ENCODE measurements around the gene HS6ST3.

HS6ST3 gene

DNA sequence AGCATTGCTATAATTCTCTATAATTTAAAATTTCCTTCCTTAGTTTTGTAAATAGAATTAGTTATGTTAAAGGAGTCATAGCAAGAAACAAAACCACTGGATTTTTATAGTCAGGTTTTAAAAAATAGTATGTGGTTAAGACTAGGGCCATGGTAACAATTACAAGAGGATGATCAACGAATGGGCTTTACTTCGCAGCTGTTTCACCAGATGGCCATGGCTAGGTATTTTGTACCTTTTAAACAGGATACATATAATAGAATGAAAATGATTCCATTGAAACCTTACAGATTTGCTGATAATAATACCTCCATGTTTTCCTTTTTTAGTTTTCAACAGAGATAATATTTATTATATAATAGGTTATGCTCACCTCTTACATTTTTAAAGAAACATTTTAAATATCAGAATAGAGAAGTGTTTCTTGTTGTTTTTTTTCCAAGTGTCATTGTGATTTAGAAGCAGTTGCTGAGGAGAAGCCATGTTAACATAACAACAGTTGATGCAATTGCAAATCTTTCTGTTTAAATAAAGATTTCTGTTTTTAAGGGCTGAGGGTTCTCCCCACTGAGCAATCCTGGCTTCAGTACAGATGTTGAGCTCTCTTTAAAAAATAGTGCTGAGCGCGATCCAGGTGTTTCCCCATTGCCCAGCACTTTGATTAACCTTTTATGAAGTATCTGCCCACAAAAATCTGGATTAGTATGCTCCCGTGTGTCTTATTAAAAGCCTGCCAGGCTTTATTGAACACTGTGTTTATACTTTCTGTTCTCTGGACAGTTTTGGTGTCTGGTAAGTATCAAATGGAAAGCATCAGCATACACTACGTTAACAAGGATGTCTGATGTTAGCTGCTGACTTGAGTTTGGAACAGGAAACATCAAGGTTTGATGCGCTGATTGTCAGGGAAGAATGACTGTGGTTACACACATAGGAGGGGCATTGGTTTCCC, 205.3 kb downstream of the HS6ST3 start:
- in situ Hi-C loops (cut with MboI; ENCODE audit: low sequenced_read_pairs) = no loop called here

DNA sequence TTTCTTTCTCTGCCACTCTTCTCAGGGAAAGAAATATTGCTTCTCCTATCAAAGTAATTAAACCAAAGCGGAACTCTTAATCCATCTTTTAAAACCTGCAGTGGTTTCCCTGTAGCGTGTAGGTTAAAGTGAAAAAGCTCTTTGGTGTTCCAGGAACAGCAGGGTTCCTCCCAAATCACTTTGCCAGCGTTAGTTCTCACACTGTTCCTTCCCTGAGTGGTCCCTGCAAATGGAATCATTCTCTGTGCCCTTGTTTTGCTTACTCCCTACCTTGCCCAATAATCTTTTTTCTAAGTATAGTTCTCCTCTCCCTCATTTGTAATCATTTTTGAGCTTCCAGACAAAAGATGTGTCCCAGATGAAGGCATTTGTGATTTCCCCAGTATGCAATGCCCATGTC, 207.5 kb downstream of the HS6ST3 start:
- in situ Hi-C loops (cut with MboI; ENCODE audit: low sequenced_read_pairs) = no loop called here

DNA sequence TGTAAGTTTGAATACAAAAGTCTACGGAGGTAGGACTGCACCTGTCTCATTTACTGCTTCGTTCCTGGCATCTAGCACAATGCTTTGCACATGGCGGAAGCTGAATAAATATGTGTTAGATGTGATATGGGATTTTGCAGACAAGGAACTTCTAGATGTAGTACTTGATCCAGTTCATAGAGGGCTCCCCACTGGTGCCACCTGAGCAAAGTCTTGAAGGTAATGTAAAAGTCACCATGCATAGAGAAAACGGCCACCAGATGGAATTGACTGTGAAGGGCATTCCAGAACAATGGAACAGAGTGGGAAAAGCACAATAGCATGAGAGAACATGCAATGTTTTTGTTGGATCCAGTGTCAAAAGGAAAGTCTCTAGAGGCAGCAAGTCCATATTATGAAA, 209.3 kb downstream of the HS6ST3 start:
- in situ Hi-C loops (cut with MboI; ENCODE audit: low sequenced_read_pairs) = no loop called here

DNA sequence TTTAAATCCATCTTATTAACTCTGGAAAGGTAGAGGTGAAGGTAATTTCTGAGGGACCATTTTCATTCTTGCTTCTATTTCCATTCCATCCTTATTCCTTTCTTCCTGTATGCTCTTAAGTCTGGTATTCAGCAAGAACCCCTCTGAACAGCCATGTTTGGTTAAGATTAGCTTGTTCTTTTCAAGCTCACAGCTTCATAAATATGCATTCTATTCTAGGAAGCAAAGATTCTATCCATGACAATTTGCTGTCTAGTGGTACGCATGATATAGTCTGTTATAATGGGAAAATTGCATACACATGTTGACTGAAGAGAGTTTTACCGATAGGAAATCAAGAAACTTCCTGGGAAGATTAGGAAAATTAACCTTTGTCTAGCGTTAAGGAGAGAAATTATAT, 218.7 kb downstream of the HS6ST3 start:
- in situ Hi-C loops (cut with MboI; ENCODE audit: low sequenced_read_pairs) = no loop called here

DNA sequence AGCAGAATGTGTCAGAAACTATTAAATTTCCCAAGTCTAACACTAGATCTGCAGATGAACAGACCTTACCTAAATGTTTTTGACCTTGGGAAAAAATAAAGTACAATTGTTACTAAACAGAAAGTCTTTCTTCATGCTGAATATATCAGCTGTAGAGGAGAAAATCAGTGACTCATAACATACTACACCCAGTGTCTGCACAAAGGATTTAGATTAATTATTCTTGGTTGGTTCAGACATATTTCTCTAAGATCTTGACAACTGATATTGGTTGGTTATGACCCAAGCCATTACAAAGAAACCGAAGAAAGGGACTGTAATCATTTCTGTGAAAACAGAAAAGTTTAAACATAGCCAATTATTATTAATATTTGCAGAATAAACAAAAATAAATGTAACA, 225.1 kb downstream of the HS6ST3 start:
- in situ Hi-C loops (cut with MboI; ENCODE audit: low sequenced_read_pairs) = no loop called here

DNA sequence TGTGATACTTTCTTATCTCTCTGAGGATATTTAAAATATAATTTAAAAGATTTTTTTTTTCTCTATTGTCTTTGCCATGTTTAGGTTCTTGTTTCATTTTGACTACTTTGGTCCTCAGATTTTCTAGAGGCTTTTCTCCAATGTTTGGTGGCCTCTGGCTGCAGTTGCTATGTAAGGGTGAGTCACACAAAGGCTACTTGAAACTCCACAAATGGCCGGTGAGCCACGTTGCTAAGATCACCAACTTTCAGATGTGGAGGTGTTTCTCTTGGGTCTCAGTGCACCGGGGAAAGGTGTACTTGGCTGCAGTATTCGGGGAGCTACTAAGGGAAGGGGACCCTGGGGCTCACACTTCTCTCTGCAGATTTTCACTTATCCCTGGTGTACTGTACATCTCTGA, 248.1 kb downstream of the HS6ST3 start:
- in situ Hi-C loops (cut with MboI; ENCODE audit: low sequenced_read_pairs) = no loop called here

DNA sequence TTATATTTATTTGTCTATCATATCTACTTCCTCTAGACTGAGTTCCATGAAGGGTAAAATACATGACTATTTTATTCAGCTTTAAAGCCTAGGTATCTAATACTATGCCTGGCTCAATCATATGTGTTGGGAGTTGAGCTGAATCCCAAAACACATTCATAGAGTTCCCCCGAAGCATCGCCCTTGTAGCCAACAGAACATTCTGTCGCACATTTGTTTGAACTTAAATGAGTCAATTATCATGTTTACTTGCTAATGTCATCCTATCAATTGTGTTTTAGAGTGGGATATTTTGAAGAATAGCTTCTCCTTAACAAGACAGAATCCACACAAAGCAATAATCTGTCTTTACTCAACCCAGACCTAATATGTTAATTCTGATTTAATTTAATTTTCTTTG, 252.4 kb downstream of the HS6ST3 start:
- in situ Hi-C loops (cut with MboI; ENCODE audit: low sequenced_read_pairs) = no loop called here

DNA sequence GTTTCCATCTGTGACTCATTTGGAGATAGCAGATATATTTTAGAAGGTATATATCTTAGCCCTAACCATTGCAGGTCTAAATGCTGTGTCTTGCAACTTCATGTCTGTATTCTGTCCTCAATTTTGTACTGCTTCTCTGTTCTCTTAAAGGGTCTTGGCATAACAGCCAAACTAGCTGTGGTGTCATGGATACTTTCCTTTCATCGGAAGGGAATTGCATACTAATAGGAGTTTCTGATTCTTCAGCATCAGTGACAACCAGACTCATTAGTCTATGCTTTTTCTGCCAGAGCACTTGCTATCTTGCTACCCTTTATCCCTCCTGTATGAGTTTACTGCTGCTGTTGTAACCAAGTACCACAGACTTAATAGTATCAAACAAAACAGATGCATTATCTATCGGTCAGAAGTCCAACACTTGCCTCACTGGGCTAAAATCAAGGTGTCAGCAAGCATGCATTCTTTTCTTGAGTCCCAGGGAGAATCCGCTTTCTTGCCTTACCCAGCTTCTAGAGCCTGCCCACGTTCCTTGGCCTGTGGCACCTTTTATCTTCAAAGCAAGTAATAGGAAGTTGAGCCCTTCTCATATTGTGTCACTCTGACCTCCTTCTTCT, 253.1 kb downstream of the HS6ST3 start:
- in situ Hi-C loops (cut with MboI; ENCODE audit: low sequenced_read_pairs) = no loop called here

DNA sequence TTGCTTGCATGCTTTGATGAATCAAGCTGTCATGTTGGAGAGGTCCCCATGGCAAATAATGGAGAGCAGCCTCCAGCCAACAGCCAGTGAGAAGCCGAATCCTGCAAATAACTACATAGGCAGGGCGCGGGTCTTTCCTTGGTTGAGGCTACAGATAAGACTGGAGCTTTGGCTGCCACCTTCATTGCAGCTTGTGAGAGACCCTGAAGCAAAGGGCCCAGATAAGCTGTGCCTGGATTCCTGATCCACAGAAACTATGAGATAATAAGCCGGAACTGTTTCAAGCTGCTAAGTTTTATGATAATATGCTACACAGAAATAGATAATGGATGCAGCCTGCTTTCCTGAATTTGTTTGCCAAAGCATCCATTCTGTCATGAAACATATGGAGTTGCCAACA, 257.0 kb downstream of the HS6ST3 start:
- in situ Hi-C loops (cut with MboI; ENCODE audit: low sequenced_read_pairs) = no loop called here

DNA sequence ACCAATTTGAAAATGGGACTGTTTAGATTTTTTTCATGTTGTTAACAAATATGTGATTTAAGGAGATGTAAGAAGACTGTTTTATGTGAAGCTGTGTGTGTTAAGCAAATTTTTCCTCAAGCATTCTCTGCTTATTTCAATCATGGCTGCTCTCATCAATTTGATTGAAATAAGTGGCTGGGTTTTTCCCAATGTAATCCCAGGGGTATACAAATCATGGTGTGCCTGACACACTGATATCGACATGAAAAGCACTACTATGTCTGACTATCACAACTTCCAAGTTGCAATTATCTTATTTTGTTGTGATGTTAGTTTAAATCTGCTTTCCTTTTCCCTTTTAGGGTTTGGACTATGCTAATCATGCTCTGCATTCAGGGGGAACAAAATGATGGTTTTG, 283.7 kb downstream of the HS6ST3 start:
- in situ Hi-C loops (cut with MboI; ENCODE audit: low sequenced_read_pairs) = no loop called here

DNA sequence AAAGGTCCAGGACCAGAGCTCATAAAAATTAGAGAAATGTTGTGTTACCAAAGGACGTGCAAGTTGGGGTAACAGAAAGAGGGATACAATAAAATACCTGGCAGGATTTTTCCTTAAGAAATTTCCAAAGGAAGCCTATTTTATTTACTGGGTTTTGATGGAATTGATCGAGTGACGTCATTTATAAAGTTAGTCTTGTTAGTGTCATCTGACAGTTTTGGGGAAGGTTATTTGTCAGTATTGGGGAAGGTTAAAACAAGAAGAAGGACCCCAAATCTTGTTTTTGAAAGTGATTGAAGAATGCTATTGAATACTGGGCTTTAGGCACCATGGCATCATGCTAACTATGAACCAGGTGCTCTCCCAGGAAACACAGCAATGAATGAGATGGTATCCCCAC, 287.9 kb downstream of the HS6ST3 start:
- in situ Hi-C loops (cut with MboI; ENCODE audit: low sequenced_read_pairs) = no loop called here

DNA sequence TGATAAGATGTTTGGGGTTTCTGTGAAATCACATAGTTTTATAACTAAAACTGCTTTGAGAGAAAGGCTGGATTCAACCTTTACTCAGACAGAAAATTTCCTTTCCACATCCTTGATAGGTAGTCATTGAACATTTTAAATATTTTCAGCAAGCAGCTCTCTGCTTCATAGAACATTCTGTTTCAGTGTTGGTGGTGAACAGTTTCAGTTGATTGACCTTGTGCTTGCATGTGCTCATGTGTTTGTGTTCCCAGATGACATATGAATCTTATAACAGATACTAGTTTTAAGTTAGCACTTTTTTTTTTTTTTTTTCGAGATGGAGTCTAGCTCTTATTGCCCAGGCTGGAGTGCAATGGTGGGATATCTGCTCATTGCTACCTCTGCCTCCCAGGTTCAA, 290.1 kb downstream of the HS6ST3 start:
- in situ Hi-C loops (cut with MboI; ENCODE audit: low sequenced_read_pairs) = no loop called here

DNA sequence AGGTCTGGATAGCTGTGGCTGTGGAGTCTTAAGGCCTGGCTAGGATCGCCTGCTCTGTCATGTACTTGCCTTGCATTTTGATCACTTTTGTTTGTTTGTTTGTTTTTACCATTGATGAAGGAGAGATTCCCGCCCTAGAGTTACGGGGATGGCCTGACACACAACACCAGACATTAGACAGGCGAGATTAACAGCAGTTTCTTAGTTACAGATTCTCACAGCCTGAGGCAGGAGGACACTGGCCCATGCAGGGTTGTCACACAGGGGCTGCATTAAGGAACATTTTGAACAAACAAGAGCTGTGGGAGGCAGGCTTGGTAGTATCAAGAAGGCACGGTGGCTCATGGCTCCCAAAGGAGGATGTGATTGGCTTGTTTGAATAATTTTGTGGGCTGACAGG, 291.8 kb downstream of the HS6ST3 start:
- in situ Hi-C loops (cut with MboI; ENCODE audit: low sequenced_read_pairs) = no loop called here

DNA sequence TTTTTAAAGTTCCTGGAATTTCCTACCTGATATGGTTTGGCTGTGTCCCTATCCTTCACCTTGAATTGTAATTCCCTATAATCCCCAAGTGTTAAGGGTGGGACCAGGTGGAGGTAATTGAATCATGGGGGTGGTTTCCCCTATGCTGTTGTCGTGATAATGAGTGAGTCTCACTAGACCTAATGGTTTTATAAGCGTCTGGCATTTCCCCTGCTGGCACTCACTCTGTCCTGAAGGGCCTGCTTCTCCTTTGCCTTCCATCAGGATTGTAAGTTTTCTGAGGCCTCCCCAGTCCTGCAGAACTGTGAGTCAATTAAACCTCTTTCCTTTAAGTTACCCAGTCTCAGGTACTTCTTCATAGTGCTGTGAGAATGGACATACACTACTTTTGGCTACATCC, 298.7 kb downstream of the HS6ST3 start:
- in situ Hi-C loops (cut with MboI; ENCODE audit: low sequenced_read_pairs) = no loop called here

DNA sequence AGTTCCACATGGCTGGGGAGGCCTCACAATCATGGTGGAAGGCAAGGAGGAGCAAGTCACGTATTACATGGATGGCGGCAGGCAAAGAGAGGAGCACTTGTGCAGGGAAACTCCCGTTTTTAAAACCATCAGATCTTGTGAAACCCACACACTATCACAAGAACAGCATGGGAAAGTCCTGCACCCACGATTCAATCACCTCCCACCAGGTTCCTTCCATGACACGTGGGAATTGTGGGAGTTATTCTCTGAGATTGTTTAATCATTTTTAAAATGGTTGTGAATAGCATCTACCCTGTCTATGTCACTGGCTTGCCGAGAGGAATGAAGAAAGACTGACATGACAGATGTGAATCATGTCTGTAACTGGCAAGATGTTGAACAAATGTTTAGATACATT, 301.7 kb downstream of the HS6ST3 start:
- in situ Hi-C loops (cut with MboI; ENCODE audit: low sequenced_read_pairs) = no loop called here

DNA sequence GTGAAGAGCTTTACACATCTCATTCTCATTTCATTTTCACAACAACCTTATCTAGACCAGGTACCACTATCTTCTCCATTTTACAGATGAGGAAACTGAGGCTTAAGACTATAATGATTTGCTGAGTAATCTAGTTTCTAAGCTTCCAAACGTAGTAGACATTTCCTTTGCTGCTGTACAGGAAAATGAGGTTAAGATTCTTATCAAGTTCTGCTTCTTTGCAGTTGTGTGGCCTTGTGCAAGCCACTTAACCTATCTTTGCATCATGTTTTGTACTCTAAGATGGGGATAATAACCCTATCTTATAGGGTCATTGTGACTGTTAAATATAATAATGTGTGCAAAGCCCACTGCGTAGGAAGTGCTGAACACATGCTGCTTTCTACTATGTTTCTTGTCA, 307.9 kb downstream of the HS6ST3 start:
- in situ Hi-C loops (cut with MboI; ENCODE audit: low sequenced_read_pairs) = no loop called here

DNA sequence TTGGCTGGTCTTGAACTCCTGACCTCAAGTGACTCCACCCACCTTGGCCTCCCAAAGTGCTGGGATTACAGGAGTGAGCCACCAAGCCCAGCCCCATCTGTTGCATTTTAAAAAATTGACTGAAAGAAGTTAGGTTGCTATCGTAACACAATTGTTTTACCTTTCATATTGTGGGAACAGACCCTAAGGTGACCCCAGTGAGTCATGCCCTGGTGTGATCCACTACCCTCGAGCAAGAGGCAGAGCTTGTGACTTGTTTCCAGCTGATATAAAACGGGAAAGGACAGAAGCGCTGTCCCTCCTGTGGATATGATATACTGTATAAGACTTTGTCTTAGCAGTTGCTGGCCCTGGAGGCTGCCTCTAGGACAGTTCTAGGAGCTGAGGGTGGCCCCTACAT, 308.6 kb downstream of the HS6ST3 start:
- in situ Hi-C loops (cut with MboI; ENCODE audit: low sequenced_read_pairs) = no loop called here

DNA sequence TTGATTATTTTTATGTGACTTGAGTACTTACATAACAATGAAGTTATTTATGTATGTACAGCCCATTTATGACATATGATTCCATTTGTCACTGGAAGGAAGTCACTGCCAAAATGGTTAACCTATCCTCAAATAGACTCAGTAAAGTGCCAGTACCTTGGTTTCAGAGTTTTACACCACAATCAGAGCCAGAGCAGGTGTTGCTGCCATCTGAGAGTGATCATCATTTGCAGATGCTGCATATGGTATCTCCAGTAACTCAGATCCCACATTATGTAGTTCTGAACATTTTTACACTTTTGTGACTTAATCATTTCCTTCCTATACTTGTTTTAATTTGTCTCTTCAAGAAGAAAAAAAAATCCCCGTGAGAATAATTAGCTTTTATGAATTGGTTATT, 313.3 kb downstream of the HS6ST3 start:
- in situ Hi-C loops (cut with MboI; ENCODE audit: low sequenced_read_pairs) = no loop called here

DNA sequence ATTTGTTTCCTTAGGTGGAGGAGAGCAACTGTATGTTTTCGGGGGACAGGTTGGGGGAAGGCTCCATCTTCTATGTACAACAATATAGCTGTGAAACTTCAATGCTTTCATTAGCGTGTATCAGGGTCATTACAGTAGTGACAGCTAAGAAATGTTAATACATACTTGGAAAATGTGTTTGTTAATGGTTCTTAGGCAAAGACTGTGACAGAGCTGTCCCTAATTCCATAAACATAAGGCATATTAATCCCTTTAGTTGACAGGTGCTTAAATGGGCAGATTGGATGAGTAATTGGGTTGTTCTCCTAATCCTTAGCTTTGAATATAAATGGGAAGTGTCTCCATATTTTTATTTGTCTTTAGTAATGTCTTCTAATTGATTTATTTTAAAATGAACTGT, 313.7 kb downstream of the HS6ST3 start:
- in situ Hi-C loops (cut with MboI; ENCODE audit: low sequenced_read_pairs) = no loop called here

DNA sequence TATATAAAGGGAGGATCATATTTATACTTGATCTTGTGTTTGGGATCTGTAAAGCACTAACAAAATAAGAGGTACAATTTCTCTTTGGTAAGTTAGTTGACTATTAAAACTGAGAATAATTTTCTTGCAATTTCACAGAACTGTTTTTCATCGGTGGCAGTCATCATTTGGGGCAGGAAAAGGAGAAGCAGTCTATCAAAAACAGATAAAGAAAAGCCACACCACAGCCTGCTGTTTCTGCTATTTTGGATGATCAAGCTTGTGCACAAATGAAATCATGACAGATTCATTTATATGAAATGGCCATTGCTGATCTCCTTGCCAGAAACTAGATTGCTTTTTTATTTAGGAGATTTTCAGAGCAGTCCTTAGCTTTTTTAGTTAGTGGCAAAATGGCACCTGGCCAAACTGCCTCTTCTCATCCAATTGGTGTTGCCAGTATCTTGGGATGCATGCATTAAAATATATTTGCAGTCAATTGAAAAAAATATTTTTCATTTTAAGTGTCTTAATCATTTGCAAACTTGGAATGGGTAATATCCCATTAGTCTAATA, 326.0 kb downstream of the HS6ST3 start:
- in situ Hi-C loops (cut with MboI; ENCODE audit: low sequenced_read_pairs) = no loop called here

DNA sequence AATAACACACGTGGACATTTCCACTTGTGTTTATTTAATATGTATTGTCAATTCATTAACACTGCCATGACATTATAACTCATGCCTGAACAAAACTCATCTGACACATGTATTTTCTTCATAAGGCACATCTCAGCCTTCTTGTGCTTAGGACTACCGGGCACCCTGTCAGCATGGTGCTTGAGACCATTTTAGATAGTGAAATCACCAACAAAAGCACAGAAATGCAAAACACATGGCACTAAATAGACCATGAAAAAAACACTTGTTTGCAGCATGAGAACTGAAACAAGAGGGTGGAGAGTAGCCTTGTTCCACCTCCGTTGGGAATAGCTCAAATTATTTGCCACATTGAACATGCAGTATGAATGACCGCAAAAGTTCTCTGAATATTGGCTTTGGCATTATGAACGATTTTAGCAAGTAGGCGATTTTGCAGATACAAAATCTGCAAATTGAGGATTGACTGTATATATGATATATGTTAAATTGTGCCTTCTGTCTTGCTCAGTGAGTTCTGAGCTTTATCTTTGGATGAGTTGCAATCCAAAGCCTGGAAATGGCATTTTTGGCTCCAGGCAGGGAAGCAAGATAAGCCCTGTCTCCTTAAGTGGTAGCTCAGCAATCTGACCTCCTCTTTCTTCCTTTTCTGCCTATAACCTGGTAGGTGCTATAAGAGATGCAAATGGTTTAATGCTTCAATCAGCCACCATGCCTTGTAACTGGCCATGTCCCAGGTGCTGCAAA, 328.2 kb downstream of the HS6ST3 start:
- in situ Hi-C loops (cut with MboI; ENCODE audit: low sequenced_read_pairs) = no loop called here

DNA sequence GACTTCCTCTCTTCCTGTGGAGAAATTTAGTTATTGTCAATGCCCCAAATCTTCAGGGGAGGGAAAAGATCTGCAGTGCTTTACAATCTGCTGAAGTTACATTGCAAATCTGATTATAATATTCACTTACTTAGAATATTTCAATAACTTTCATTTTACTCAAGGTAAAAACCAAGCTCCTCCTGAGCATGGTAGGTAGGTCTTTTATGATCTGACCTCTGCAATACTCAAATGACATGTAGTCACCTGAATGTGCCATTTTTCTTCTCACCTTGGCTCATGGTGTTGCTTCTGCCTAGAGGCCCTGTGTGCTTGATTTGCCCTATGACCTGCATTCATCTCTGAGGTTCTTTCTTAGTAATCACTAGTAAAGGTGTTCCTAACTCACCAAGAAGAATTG, 331.4 kb downstream of the HS6ST3 start:
- in situ Hi-C loops (cut with MboI; ENCODE audit: low sequenced_read_pairs) = no loop called here
